Measurements from ENCODE around the gene BEND2. TPM values are rescaled to one million over a fixed set of nuclear protein-coding genes. Genes with fewer than 3 reads are reported as not detected.

Gene BEND2
- total RNA-seq, 1 donor from 2014 or later: not detected

DNA sequence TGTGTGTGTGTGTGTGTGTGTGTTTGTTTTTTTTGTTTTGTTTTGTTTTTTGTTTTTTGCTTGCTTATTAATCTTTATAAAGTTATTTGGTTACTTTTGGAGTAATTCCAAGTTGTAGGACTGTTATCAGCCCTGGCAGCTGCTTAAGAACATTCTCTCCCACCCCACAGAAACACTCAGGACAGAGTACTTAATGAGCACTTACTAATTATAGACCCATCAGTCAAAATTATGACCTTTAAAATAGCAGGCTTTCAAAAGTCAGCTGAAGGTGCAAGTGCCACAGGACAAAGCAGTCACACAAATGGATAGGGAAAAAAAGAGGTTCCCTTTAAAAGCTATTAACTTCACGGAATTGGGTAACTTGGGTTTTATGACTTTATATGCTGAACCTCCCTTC is 69.0 kb downstream of the BEND2 start:
- Mint-ChIP-seq H3K27ac (ENCODE audit: unreplicated experiment) (no peak overlapping the region), H3K9me3 (ENCODE audit: unreplicated experiment) (no peaks in the 10 kb centered on the region), H3K27me3 (ENCODE audit: unreplicated experiment) (no peaks in the 10 kb centered on the region), H3K36me3 (ENCODE audit: low read depth, unreplicated experiment) (no peaks in the 10 kb centered on the region), H3K4me3 (ENCODE audit: unreplicated experiment) (no peak overlapping the region), H3K4me1 (ENCODE audit: unreplicated experiment) (no peaks in the 10 kb centered on the region)
- no peak for DNase-seq (ENCODE audit: low spot score)
- TF ChIP-seq, protein P1, sequence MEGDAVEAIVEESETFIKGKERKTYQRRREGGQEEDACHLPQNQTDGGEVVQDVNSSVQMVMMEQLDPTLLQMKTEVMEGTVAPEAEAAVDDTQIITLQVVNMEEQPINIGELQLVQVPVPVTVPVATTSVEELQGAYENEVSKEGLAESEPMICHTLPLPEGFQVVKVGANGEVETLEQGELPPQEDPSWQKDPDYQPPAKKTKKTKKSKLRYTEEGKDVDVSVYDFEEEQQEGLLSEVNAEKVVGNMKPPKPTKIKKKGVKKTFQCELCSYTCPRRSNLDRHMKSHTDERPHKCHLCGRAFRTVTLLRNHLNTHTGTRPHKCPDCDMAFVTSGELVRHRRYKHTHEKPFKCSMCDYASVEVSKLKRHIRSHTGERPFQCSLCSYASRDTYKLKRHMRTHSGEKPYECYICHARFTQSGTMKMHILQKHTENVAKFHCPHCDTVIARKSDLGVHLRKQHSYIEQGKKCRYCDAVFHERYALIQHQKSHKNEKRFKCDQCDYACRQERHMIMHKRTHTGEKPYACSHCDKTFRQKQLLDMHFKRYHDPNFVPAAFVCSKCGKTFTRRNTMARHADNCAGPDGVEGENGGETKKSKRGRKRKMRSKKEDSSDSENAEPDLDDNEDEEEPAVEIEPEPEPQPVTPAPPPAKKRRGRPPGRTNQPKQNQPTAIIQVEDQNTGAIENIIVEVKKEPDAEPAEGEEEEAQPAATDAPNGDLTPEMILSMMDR (IDR thresholded peaks at IDR 0.05; ENCODE audit: unreplicated experiment): no peak

DNA sequence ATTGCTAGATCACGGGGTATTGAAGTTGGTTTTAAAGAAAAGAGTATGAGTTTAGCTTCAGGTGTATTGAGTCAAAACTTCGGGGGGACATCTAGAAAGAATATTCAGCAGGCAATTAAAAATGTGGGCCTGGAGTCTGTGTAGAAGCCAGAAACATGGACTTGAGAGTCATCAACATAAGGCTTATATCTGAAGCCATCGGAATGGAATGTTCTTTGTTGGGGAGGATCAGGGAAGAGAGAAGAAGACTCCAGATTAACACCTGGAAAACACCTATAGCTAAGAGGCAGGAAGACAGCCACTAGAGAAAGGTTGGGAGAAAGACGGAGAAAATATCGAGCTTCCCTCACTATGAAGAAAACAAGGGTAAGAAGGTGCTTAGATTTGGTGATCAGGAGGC is 69.5 kb downstream of the BEND2 start:
- Mint-ChIP-seq H3K27ac (ENCODE audit: unreplicated experiment) (no peak overlapping the region), H3K4me3 (ENCODE audit: unreplicated experiment) (no peak overlapping the region), H3K9me3 (ENCODE audit: unreplicated experiment) (no peaks in the 10 kb centered on the region), H3K36me3 (ENCODE audit: low read depth, unreplicated experiment) (no peaks in the 10 kb centered on the region), H3K4me1 (ENCODE audit: unreplicated experiment) (no peaks in the 10 kb centered on the region), H3K27me3 (ENCODE audit: unreplicated experiment) (no peaks in the 10 kb centered on the region)
- TF ChIP-seq, protein P1 (IDR thresholded peaks at IDR 0.05; ENCODE audit: unreplicated experiment): no peak
- no peak for DNase-seq (ENCODE audit: low spot score)

DNA sequence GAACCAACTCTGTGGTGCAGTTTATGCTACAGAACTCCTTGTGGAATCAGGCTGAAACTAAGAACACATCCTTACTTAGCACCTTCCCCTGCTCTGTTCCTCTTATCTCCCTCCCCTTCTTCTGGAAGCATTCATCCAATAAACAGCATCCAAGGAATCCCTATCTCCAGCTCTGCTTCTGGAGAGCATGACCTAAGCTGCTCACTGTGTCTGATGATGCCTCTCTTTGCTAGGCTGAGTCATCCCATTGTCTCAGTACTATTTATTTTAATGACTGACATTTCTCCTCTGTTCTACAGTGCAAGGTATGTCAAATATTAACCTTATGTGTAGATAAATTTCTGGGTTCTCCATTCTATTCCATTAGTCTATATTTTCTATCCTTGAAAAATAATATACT is 71.2 kb downstream of the BEND2 start:
- no peak for DNase-seq (ENCODE audit: low spot score)
- H3K36me3 Mint-ChIP-seq (ENCODE audit: low read depth, unreplicated experiment): no peaks in the 10 kb centered on the region
- no peaks in the 10 kb centered on the region for H3K9me3 Mint-ChIP-seq (ENCODE audit: unreplicated experiment)
- no peak overlapping the region for H3K4me3 Mint-ChIP-seq (ENCODE audit: unreplicated experiment)
- H3K4me1 Mint-ChIP-seq (ENCODE audit: unreplicated experiment): no peaks in the 10 kb centered on the region
- TF ChIP-seq, protein P1 (IDR thresholded peaks at IDR 0.05; ENCODE audit: unreplicated experiment): no peak
- H3K27ac Mint-ChIP-seq (ENCODE audit: unreplicated experiment): no peak overlapping the region
- no peaks in the 10 kb centered on the region for H3K27me3 Mint-ChIP-seq (ENCODE audit: unreplicated experiment)

DNA sequence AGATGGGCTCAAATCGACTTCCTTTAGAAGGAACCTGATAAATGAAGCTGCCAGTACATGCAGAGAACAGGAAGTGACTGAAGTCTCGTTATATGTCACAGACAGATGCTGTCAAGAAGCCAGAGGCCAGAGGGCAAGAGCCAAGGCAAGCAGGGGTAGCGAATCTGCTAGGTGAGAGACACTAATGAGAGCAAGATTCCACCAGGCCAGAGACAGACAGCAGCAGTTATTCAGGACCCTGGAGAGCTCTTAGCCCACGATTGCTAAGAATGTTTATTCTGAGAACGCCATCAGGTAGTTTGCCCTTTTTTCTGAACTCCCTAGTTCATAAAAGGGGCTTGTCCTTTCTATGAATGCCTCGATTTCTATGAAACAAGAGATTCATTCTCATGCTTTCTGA is 73.7 kb downstream of the BEND2 start:
- Mint-ChIP-seq H3K27ac (ENCODE audit: unreplicated experiment) (no peak overlapping the region), H3K9me3 (ENCODE audit: unreplicated experiment) (no peaks in the 10 kb centered on the region), H3K4me3 (ENCODE audit: unreplicated experiment) (no peak overlapping the region), H3K36me3 (ENCODE audit: low read depth, unreplicated experiment) (no peaks in the 10 kb centered on the region), H3K4me1 (ENCODE audit: unreplicated experiment) (no peaks in the 10 kb centered on the region), H3K27me3 (ENCODE audit: unreplicated experiment) (no peaks in the 10 kb centered on the region)
- TF ChIP-seq, protein P1 (IDR thresholded peaks at IDR 0.05; ENCODE audit: unreplicated experiment): no peak
- peak; percentile 22 for DNase-seq (ENCODE audit: low spot score)

DNA sequence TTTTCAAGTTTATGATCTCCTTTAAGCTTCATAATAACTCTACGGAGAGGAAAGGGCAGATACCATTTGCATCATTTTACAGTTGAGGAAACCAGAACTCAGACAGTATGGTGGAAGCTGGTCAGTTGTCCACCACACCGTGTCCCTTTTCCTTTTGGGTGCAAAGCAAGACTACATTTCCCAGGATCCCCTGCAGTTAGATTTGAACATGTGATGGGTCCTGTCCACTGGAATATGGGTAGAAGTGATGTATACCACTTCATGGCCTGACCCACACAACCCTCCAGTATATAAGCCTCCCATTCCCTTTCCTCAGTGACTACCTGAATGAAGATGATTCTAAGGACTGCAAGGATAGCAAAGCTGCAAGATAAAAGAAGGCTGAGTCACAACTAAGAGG is 74.7 kb downstream of the BEND2 start:
- no peaks in the 10 kb centered on the region for H3K36me3 Mint-ChIP-seq (ENCODE audit: low read depth, unreplicated experiment)
- H3K9me3 Mint-ChIP-seq (ENCODE audit: unreplicated experiment): no peaks in the 10 kb centered on the region
- TF ChIP-seq, protein P1 (IDR thresholded peaks at IDR 0.05; ENCODE audit: unreplicated experiment): no peak
- no peak for DNase-seq (ENCODE audit: low spot score)
- H3K4me1 Mint-ChIP-seq (ENCODE audit: unreplicated experiment): no peaks in the 10 kb centered on the region
- no peak overlapping the region for H3K27ac Mint-ChIP-seq (ENCODE audit: unreplicated experiment)
- no peak overlapping the region for H3K4me3 Mint-ChIP-seq (ENCODE audit: unreplicated experiment)
- no peaks in the 10 kb centered on the region for H3K27me3 Mint-ChIP-seq (ENCODE audit: unreplicated experiment)
